Measurements from ENCODE around the gene ZNF576. TPM values are rescaled to one million over a fixed set of nuclear protein-coding genes. Genes with fewer than 3 reads are reported as not detected.

Gene ZNF576
- total and polyA plus RNA-seq, 9 of the 15 experiments (the other 6 are each of a cell fraction or from before 2014, with no cell fraction given) = 6.8 to 18.2 (median 12.2) TPM

DNA sequence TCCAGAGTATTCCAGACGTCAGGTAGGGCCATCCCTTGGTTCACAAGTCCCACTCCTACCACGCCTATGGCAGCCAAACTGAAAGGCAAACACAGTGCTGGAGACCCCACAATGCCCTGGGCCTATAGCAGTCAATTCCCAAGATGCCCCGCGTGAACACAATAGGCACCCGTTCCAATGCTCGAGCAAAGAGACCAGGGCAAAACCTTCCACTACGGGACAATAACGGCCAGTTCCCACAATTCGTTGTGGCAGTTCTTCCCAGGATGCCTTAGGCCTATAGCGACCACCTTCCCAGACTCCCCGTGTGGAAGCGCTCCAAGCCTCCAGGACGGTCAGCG, 22.5 kb downstream of the ZNF576 start:
- Histone ChIP-seq H4K20me1 (replicated peaks; ENCODE audit: control insufficient read depth, insufficient read depth, low read length) (no peaks in the 10 kb centered on the region), H3K27me3 (ENCODE audit: control insufficient read depth in 2 of 2, insufficient read depth in 2 of 2, low read length in 2 of 2) (no peaks in the 10 kb centered on the region), H3K4me2 (ENCODE audit: insufficient read depth, low read length) (peak overlapping the region; percentile 100), H3K79me2 (ENCODE audit: control insufficient read depth, insufficient read depth, low read length) (peaks cover 49% of the 10 kb centered on the region), H3K27ac (ENCODE audit: extremely low read depth, low read depth, low read length) (peak overlapping the region; percentile 99), H3K9ac (ENCODE audit: insufficient read depth in 1 of 2, low read depth in 2 of 2, low read length in 2 of 2) (peak overlapping the region; percentile 94 to 98), H3K9me1 (ENCODE audit: control insufficient read depth, insufficient read depth, low read length) (no peaks in the 10 kb centered on the region), H3K36me3 (ENCODE audit: control insufficient read depth, insufficient read depth, low read length) (peaks cover 6% of the 10 kb centered on the region; the same call in 2 of the 3 replicates), H3K9me3 (replicated peaks; ENCODE audit: control insufficient read depth, insufficient read depth, low read depth, low read length) (no peaks in the 10 kb centered on the region), H2AFZ (ENCODE audit: low read depth, low read length) (peak overlapping the region; percentile 100), H3K4me3 (peak overlapping the region; percentile 57), H3K4me1 (replicated peaks in 1 of 2; ENCODE audit: control insufficient read depth in 2 of 2, insufficient read depth in 2 of 2, low read length in 2 of 2) (peaks cover 41 to 64% of the 10 kb centered on the region in 2 experiments)
- FAIRE-seq (peak; percentile 89), DNase-seq (ENCODE audit: extremely low read depth in 1 of 4, low spot score in 3 of 4) (peak in 2 of 4 experiments; percentile 61 to 77), ATAC-seq (peak; percentile 62)
- in situ Hi-C loops (cut with MboI) = no loop called here
- ChIA-PET CTCF (ENCODE audit: low intra/inter-chr PET ratio) (no interaction called here), POLR2A (interaction anchor here (0.6 to 6.0 kb wide), 3 partner anchors 14 to 94 kb away, joined by 3 to 35 read pairs (median 3); partner anchors contain the start of gene IRGQ)
- intact Hi-C loops (cut with micrococcal nuclease) = no loop called here
- under 1% methylated on average over 14 of the region's 14 CpGs for WGBS (ENCODE audit: insufficient coverage, low coverage, missing lambda C conversion rate)
- BruUV-seq (replicated peaks) = TSS peak; percentile 85
- TF ChIP-seq DIDO1 (tag; IDR thresholded peaks at IDR 0.05; ENCODE audit: low read depth) (peak; percentile 56; the same call in 1 of the 2 replicates), NFRKB (IDR thresholded peaks at IDR 0.05; ENCODE audit: low read depth) (peak; percentile 33), ZNF212 (CRISPR knock-in tag; IDR thresholded peaks at IDR 0.05) (no peak), SOX6 (IDR thresholded peaks at IDR 0.05) (peak; percentile 45; the same call in 1 of the 2 replicates), ZNF644 (tag; IDR thresholded peaks at IDR 0.05; ENCODE audit: low read depth) (0 out of 2 replicates have a peak, but pooled peaks have one; percentile 27), YY1 (IDR thresholded peaks at IDR 0.05; ENCODE audit: borderline replicate concordance in 1 of 3, control insufficient read depth in 1 of 3, extremely low read depth in 1 of 3, insufficient read depth in 3 of 3, insufficient read length in 1 of 3, insufficient replicate concordance in 2 of 3, low read depth in 1 of 3, low read length in 2 of 3) (peak in 1 of 3 experiments; percentile 33), HDAC2 (IDR thresholded peaks at IDR 0.05) (peak; percentile 51; the same call in 1 of the 2 replicates), SAP30 (IDR thresholded peaks at IDR 0.05; ENCODE audit: borderline replicate concordance, insufficient read depth, low read depth, low read length, poor library complexity, severe bottlenecking) (peak; percentile 50), OTX1 (CRISPR knock-in tag; IDR thresholded peaks at IDR 0.05) (0 out of 2 replicates have a peak, but pooled peaks have one; percentile 42), LCOR (CRISPR knock-in tag; IDR thresholded peaks at IDR 0.05) (no peak), MYC (IDR thresholded peaks at IDR 0.05; ENCODE audit: low read depth, low read length) (no peak), MYC (CRISPR knock-in tag; IDR thresholded peaks at IDR 0.05; ENCODE audit: borderline replicate concordance, low read depth) (no peak), CCAR2 (IDR thresholded peaks at IDR 0.05; ENCODE audit: low read depth, low read length) (no peak), RCOR1 (IDR thresholded peaks at IDR 0.05; ENCODE audit: borderline replicate concordance in 1 of 2, low read depth in 2 of 2, low read length in 2 of 2) (no peak; a peak in 1 of 4 replicates), NCOA6 (IDR thresholded peaks at IDR 0.05) (no peak), NFXL1 (CRISPR knock-in tag; IDR thresholded peaks at IDR 0.05) (peak; percentile 27; the same call in 1 of the 2 replicates)
- TF ChIP-seq, protein P1, sequence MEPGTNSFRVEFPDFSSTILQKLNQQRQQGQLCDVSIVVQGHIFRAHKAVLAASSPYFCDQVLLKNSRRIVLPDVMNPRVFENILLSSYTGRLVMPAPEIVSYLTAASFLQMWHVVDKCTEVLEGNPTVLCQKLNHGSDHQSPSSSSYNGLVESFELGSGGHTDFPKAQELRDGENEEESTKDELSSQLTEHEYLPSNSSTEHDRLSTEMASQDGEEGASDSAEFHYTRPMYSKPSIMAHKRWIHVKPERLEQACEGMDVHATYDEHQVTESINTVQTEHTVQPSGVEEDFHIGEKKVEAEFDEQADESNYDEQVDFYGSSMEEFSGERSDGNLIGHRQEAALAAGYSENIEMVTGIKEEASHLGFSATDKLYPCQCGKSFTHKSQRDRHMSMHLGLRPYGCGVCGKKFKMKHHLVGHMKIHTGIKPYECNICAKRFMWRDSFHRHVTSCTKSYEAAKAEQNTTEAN (CRISPR knock-in tag; IDR thresholded peaks at IDR 0.05) = no peak
- TF ChIP-seq, protein P2, sequence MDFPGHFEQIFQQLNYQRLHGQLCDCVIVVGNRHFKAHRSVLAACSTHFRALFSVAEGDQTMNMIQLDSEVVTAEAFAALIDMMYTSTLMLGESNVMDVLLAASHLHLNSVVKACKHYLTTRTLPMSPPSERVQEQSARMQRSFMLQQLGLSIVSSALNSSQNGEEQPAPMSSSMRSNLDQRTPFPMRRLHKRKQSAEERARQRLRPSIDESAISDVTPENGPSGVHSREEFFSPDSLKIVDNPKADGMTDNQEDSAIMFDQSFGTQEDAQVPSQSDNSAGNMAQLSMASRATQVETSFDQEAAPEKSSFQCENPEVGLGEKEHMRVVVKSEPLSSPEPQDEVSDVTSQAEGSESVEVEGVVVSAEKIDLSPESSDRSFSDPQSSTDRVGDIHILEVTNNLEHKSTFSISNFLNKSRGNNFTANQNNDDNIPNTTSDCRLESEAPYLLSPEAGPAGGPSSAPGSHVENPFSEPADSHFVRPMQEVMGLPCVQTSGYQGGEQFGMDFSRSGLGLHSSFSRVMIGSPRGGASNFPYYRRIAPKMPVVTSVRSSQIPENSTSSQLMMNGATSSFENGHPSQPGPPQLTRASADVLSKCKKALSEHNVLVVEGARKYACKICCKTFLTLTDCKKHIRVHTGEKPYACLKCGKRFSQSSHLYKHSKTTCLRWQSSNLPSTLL (IDR thresholded peaks at IDR 0.05) = no peak
- TF ChIP-seq, protein P3, sequence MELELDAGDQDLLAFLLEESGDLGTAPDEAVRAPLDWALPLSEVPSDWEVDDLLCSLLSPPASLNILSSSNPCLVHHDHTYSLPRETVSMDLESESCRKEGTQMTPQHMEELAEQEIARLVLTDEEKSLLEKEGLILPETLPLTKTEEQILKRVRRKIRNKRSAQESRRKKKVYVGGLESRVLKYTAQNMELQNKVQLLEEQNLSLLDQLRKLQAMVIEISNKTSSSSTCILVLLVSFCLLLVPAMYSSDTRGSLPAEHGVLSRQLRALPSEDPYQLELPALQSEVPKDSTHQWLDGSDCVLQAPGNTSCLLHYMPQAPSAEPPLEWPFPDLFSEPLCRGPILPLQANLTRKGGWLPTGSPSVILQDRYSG (tag; conservative IDR thresholded peaks at IDR 0.05; ENCODE audit: low read depth) = peak; percentile 69; the same call in 1 of the 2 replicates
